WERI-Rb-1 (cell line): ENCODE measurements around the gene GGTA1.

Experiments
- DNase-seq: peaks from one replicate; pipeline ENCODE4 v3.0.0-alpha.2; 2020
- H3K27ac ChIP-seq: fragments of 250-450 bp; sonication (Bioruptor Pico); 2 replicates; pipeline ENCODE4 v1.5.1; 2020; ENCODE audit warnings: mild to moderate bottlenecking, moderate library complexity
- H3K27me3 ChIP-seq: fragments of 250-450 bp; sonication (Bioruptor Pico); 2 replicates; pipeline ENCODE4 v1.5.1; 2021; ENCODE audit warnings: mild to moderate bottlenecking, low read depth, moderate library complexity; ENCODE audit not compliant: insufficient read depth, severe bottlenecking
- H3K36me3 ChIP-seq: fragments of 250-450 bp; sonication (Bioruptor Pico); 2 replicates; pipeline ENCODE4 v1.5.1; 2020; ENCODE audit warnings: mild to moderate bottlenecking, moderate library complexity
- H3K4me3 ChIP-seq: 2 replicates; pipeline ENCODE4 v1.5.1; 2011; ENCODE audit warnings: low read depth, mild to moderate bottlenecking, control low read depth, low read length
- H3K9me3 ChIP-seq: fragments of 250-450 bp; sonication (Bioruptor Pico); 2 replicates; pipeline ENCODE4 v1.5.1; 2021; ENCODE audit warnings: mild to moderate bottlenecking, moderate library complexity; ENCODE audit not compliant: severe bottlenecking
- CTCF ChIP-seq: IDR thresholded peaks from 2 replicates; pipeline ENCODE4 v1.5.1; 2011; ENCODE audit warnings: low read depth, mild to moderate bottlenecking, control low read depth, inconsistent platforms, low read length

Gene GGTA1

GRCh38 chr9:121499427-121500164 is at the start of gene GGTA1:
GGTA1 (minus strand) TSS chr9:121499844; CDS start chr9:121467922, 31,922 bp downstream.
- no peak within 1 kb of the TSS for H3K27ac ChIP-seq
- peaks cover 6% of the 10 kb centered on the region for H3K9me3 ChIP-seq
- H3K27me3 ChIP-seq = peaks cover 38% of the 10 kb centered on the region
- 0 out of 2 replicates have a peak, but pooled peaks have one; percentile 1 for TF ChIP-seq CTCF
- no peaks in the 10 kb centered on the region for H3K36me3 ChIP-seq
- peak; percentile 61 for DNase-seq
- H3K4me3 ChIP-seq = peak within 1 kb of the TSS; percentile 59

GRCh38 chr9:121548666-121549065 is 49.0 kb upstream of the GGTA1 start:
- Histone ChIP-seq H3K27ac (no peak overlapping the region), H3K27me3 (no peaks in the 10 kb centered on the region), H3K9me3 (no peaks in the 10 kb centered on the region)

GRCh38 chr9:121545875-121546423 is 46.3 kb upstream of the GGTA1 start:
- Histone ChIP-seq H3K9me3 (no peaks in the 10 kb centered on the region), H3K27ac (peak overlapping the region; percentile 64), H3K4me3 (peak overlapping the region; percentile 27; the same call in 1 of the 2 replicates), H3K27me3 (no peaks in the 10 kb centered on the region), H3K36me3 (no peaks in the 10 kb centered on the region)
- TF ChIP-seq CTCF = peak; percentile 96
- peak; percentile 99 for DNase-seq

More at GRCh38 chr9:121548666-121549065, 49.0 kb upstream of the GGTA1 start:
- H3K4me3 ChIP-seq = no peak overlapping the region
- H3K36me3 ChIP-seq = no peaks in the 10 kb centered on the region
- no peak for TF ChIP-seq CTCF
- DNase-seq = no peak

GRCh38 chr9:121545150-121545874 is 45.7 kb upstream of the GGTA1 start:
- H3K27me3 ChIP-seq = no peaks in the 10 kb centered on the region
- DNase-seq = no peak
- no peak overlapping the region for H3K27ac ChIP-seq
- H3K4me3 ChIP-seq = no peak overlapping the region
- TF ChIP-seq CTCF = no peak
- no peaks in the 10 kb centered on the region for H3K9me3 ChIP-seq
- no peaks in the 10 kb centered on the region for H3K36me3 ChIP-seq

GRCh38 chr9:121542025-121542424 is 42.4 kb upstream of the GGTA1 start:
- no peaks in the 10 kb centered on the region for H3K36me3 ChIP-seq
- H3K27ac ChIP-seq = no peak overlapping the region
- no peak overlapping the region for H3K4me3 ChIP-seq
- H3K9me3 ChIP-seq = no peaks in the 10 kb centered on the region
- no peak for TF ChIP-seq CTCF
- DNase-seq = no peak
- no peaks in the 10 kb centered on the region for H3K27me3 ChIP-seq
